Liver (tissue), 9 donors: ENCODE results near the gene GLMP. TPM values are rescaled to one million over a fixed set of nuclear protein-coding genes. Genes with fewer than 3 reads are reported as not detected.

Experiments used
- DNase-seq: peaks from one replicate; pipeline ENCODE4 v3.0.0-alpha.2; 2017; ENCODE audit warnings: low spot score
- H3K27ac ChIP-seq, 2 donors: one replicate each; pipeline ENCODE4 v1.7.0; 2013; ENCODE audit warnings: inconsistent platforms in 2 of 2, low read length in 2 of 2, control low read depth in 1 of 2, low read depth in 1 of 2, mild to moderate bottlenecking in 1 of 2
- H3K27me3 ChIP-seq, 4 donors: one replicate each; pipeline versions ENCODE4 v1.6.1 to v1.7.0; 2013; ENCODE audit warnings: low read length in 3 of 4, inconsistent platforms in 1 of 4, mild to moderate bottlenecking in 1 of 4, moderate library complexity in 1 of 4; ENCODE audit not compliant: control insufficient read depth in 4 of 4, insufficient read depth in 4 of 4
- H3K36me3 ChIP-seq, 4 donors: one replicate each; pipeline versions ENCODE4 v1.6.1 to v1.7.0; 2013; ENCODE audit warnings: low read length in 3 of 4, mild to moderate bottlenecking in 3 of 4, low read depth in 1 of 4, moderate library complexity in 1 of 4; ENCODE audit not compliant: control insufficient read depth in 4 of 4, insufficient read depth in 3 of 4
- H3K4me1 ChIP-seq, 4 donors: one replicate each; pipeline versions ENCODE4 v1.6.1 to v1.7.0; 2013; ENCODE audit warnings: low read length in 3 of 4, mild to moderate bottlenecking in 3 of 4, moderate library complexity in 1 of 4; ENCODE audit not compliant: control insufficient read depth in 4 of 4, insufficient read depth in 4 of 4
- H3K4me3 ChIP-seq, 3 donors: one replicate each; pipeline versions ENCODE4 v1.6.1 to v1.7.0; 2013; ENCODE audit warnings: low read length in 3 of 3, control low read depth in 1 of 3, low read depth in 1 of 3, mild to moderate bottlenecking in 1 of 3
- H3K9ac ChIP-seq, 2 donors: one replicate each; pipeline ENCODE4 v1.7.0; 2013; ENCODE audit warnings: low read length in 2 of 2, mild to moderate bottlenecking in 2 of 2, moderate library complexity in 2 of 2, control low read depth in 1 of 2, low read depth in 1 of 2
- H3K9me3 ChIP-seq, 4 donors: one replicate each; pipeline versions ENCODE4 v1.6.1 to v1.7.0; 2013; ENCODE audit warnings: low read length in 3 of 4; ENCODE audit not compliant: control insufficient read depth in 4 of 4
- ATF3 ChIP-seq: IDR thresholded peaks from 2 replicates; pipeline ENCODE4 v1.6.1; 2016; ENCODE audit warnings: antibody characterized with exemption
- EGR1 ChIP-seq, 2 donors: IDR thresholded peaks; 2 replicates each; pipeline ENCODE4 v1.6.1; 2016 to 2018; ENCODE audit warnings: antibody characterized with exemption in 2 of 2, low read depth in 2 of 2
- JUND ChIP-seq, 2 donors: IDR thresholded peaks; 2 replicates each; pipeline ENCODE4 v1.6.1; 2016; ENCODE audit warnings: antibody characterized with exemption in 2 of 2
- RAD21 ChIP-seq, 2 donors: IDR thresholded peaks; 2 replicates each; pipeline ENCODE4 v1.6.1; 2016; ENCODE audit warnings: antibody characterized with exemption in 2 of 2, mild to moderate bottlenecking in 2 of 2
- REST ChIP-seq: IDR thresholded peaks from 2 replicates; pipeline ENCODE4 v1.6.1; 2016; ENCODE audit warnings: antibody characterized with exemption, mild to moderate bottlenecking
- RXRA ChIP-seq, 2 donors: IDR thresholded peaks; 2 replicates each; pipeline ENCODE4 v1.6.1; 2017 to 2018; ENCODE audit warnings: antibody characterized with exemption in 2 of 2, mild to moderate bottlenecking in 1 of 2
- YY1 ChIP-seq: IDR thresholded peaks from 2 replicates; pipeline ENCODE4 v1.6.1; 2016; ENCODE audit warnings: antibody characterized with exemption, mild to moderate bottlenecking
- ZBTB33 ChIP-seq: IDR thresholded peaks from 2 replicates; pipeline ENCODE4 v1.6.1; 2016; ENCODE audit warnings: antibody characterized with exemption
- whole genome bisulfite sequencing: extraction: QIAGEN DNeasy Blood & Tissue Kit; methylation state at CpG from one replicate; pipeline ENCODE4 v1.1.7; 2013; 5-methylcytosine and 5-hydroxymethylcytosine counted together
- polyA plus RNA-seq, 2 donors: library from polyadenylated mRNA; stranded (reverse) in 1 of 2; unstranded in 1 of 2; fragments of 200-250 nt in 1 of 2; fragments of >200 nt in 1 of 2; fragmentation: Nextera tagmentation in 1 of 2; extraction: Ambion mirVana in 1 of 2; gene quantifications; one replicate each; pipeline versions ENCODE4 v1.2.1 to v1.2.3, GENCODE V29; 2013 to 2015
- total RNA-seq, 2 donors: library from RNA; depleted of rRNA; stranded (reverse); fragments of >200 nt; gene quantifications; one replicate each; pipeline ENCODE4 v1.2.3, GENCODE V29; 2014
- donor health status: healthy.
- donor health status: healthy.
- donor health status: healthy.
- donor health status: healthy.
- donor health status: healthy.

GLMP gene
- total and polyA plus RNA-seq, 4 donors, result 26.5 to 51.4 (median 39.0) TPM

GRCh38 chr1:156249593-156249992 lies 45.9 kb downstream of the GLMP start (continued):
- TF ChIP-seq REST (no peak), RAD21 (IDR thresholded peaks at IDR 0.05) (no peak), ATF3 (no peak), ZBTB33 (no peak)

- H3K4me3 ChIP-seq, result no peak overlapping the region
- H3K4me1 ChIP-seq, result peaks cover 4 to 17% (median 9%) of the 10 kb centered on the region in 4 donors
- no peak overlapping the region for H3K27ac ChIP-seq
- H3K9me3 ChIP-seq, result no peaks in the 10 kb centered on the region
- H3K9ac ChIP-seq, result no peak overlapping the region
- no peak for DNase-seq
- WGBS, result 76% methylated on average over 4 of the region's 4 CpGs
- H3K36me3 ChIP-seq, result peaks cover 8 to 45% (median 35%) of the 10 kb centered on the region in 4 donors
- H3K27me3 ChIP-seq, result no peaks in the 10 kb centered on the region
- TF ChIP-seq JUND (IDR thresholded peaks at IDR 0.05) (no peak), RXRA (IDR thresholded peaks at IDR 0.05) (no peak)
Measured at GRCh38 chr1:156248323-156248683, 47.2 kb downstream of the GLMP start.

- Histone ChIP-seq H3K9ac (no peak within 1 kb of the TSS), H3K4me3 (no peak within 1 kb of the TSS), H3K27ac (no peak within 1 kb of the TSS), H3K36me3 (peaks cover 5 to 41% (median 29%) of the 10 kb centered on the region in 4 donors), H3K4me1 (peaks cover 4 to 17% (median 9%) of the 10 kb centered on the region in 4 donors), H3K27me3 (no peaks in the 10 kb centered on the region), H3K9me3 (no peaks in the 10 kb centered on the region)
- WGBS, result 70% methylated on average over 16 of the region's 16 CpGs
- no peak for TF ChIP-seq YY1
- no peak for TF ChIP-seq EGR1 (IDR thresholded peaks at IDR 0.05; ENCODE audit: low read depth in 2 of 2)
- TF ChIP-seq JUND (IDR thresholded peaks at IDR 0.05), result no peak
- TF ChIP-seq ZBTB33, result no peak
- TF ChIP-seq REST, result no peak
- no peak for DNase-seq
Measured at GRCh38 chr1:156247460-156248322, 47.8 kb downstream of the GLMP start, which contains the start of gene PAQR6. PAQR6 (minus strand) TSS chr1:156248056; CDS start chr1:156246731, 1,325 bp downstream.
